ENCODE results near the gene TRIM46.
"Not testable (repeated sequence)": the region's sequence is repeated elsewhere in the genome, so short reads cannot be mapped to it uniquely, and the experiment has no call there.

TRIM46 gene

GRCh38 chr1:155208541-155209311, 35.1 kb downstream of the TRIM46 start, which contains the start of gene MTX1:
TSS of gene MTX1 (plus strand) at chr1:155208695. CDS start at chr1:155208805, 110 bp downstream.
- peak; percentile 94 to 96 for DNase-seq

GRCh38 chr1:155209312-155209721, 35.7 kb downstream of the TRIM46 start:
- no peak for DNase-seq

GRCh38 chr1:155210314-155211104, 36.9 kb downstream of the TRIM46 start:
- peak in 1 of 2 donors; percentile 43 for DNase-seq

GRCh38 chr1:155211381-155212050, 37.9 kb downstream of the TRIM46 start:
- DNase-seq: not testable (repeated sequence)

- DNase-seq: not testable (repeated sequence)
Measured at GRCh38 chr1:155212051-155212440, 38.4 kb downstream of the TRIM46 start.

- peak; percentile 6 to 50 for DNase-seq
Measured at GRCh38 chr1:155214702-155215101, 41.1 kb downstream of the TRIM46 start.

GRCh38 chr1:155218854-155219591, 45.4 kb downstream of the TRIM46 start:
- DNase-seq: peak; percentile 29 to 45

GRCh38 chr1:155219592-155220031, 46.0 kb downstream of the TRIM46 start:
- DNase-seq: peak; percentile 47 to 61

GRCh38 chr1:155220211-155220965, 46.7 kb downstream of the TRIM46 start:
- DNase-seq: not testable (repeated sequence)

- DNase-seq: peak in 1 of 2 donors; percentile 13
Measured at GRCh38 chr1:155223047-155223446, 49.4 kb downstream of the TRIM46 start.

GRCh38 chr1:155225404-155225759, 51.7 kb downstream of the TRIM46 start:
- not testable (repeated sequence) for DNase-seq

- peak; percentile 86 for DNase-seq
Measured at GRCh38 chr1:155226188-155226909, 52.7 kb downstream of the TRIM46 start.

GRCh38 chr1:155226910-155227260, 53.2 kb downstream of the TRIM46 start:
- no peak for DNase-seq

- DNase-seq: peak; percentile 99
Measured at GRCh38 chr1:155227261-155228095, 53.8 kb downstream of the TRIM46 start.

GRCh38 chr1:155228096-155228427, 54.4 kb downstream of the TRIM46 start:
- no peak for DNase-seq

- not testable (repeated sequence) for DNase-seq
Measured at GRCh38 chr1:155231302-155231701, 57.7 kb downstream of the TRIM46 start.

GRCh38 chr1:155232001-155232978, 58.6 kb downstream of the TRIM46 start:
- not testable (repeated sequence) for DNase-seq

GRCh38 chr1:155233502-155233901, 59.9 kb downstream of the TRIM46 start:
- not testable (repeated sequence) for DNase-seq

All from CD4-positive, alpha-beta T cell treated with Interleukin-1 beta for 1 hour (primary cell).